Skin of body (tissue), 2 donors: ENCODE measurements around the gene TRPC4. TPM values are rescaled to one million over a fixed set of nuclear protein-coding genes. Genes with fewer than 3 reads are reported as not detected.

Source experiments
- DNase-seq: peaks from one replicate; lab custom pipeline; 2025; lab: John Stamatoyannopoulos, UW
- total RNA-seq: library from RNA; depleted of rRNA; stranded (reverse); fragments of >200 nt; gene quantifications from one replicate; pipeline ENCODE4 v1.2.3, GENCODE V29; 2014

TRPC4 gene
- total RNA-seq, 1 donor from 2014 or later: 0.69 TPM

DNA sequence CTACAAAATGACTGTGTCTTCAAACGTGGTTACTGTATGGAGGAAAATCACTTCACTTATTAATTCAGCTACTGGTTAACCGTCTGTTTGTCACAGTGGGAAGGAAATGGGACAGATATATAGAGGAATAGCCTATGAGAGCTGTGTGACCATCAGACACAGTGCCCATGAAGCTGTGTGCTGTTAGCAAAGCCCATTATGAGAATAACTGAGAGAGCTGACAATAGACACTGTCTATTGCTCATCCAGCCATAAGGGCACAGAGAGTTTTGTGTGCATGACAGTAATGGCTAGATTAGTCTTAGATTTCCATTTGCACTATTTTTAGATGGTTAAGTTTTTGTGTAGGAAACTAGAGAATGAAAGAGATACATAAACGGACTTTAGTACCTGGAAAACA lies 206.9 kb downstream of the TRPC4 start:
- DNase-seq: no peak

DNA sequence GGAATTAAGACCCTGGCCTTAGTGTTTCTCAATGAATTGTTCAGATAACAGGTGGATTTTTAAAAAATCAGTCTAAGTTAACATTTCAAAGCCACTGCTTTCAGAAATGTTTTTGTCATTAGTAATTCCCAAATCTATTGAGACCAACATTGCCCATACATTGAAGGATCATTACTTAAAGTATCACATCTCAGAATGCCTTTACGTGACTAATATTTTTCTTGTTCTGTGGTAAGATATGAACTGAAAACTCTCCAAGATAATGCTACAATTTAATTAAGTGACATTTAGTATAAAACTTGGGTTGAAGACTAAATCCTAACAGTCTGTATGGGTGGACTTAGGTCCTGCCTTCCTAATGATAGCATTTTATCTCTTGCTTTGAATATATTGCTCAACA lies 211.6 kb downstream of the TRPC4 start:
- DNase-seq: no peak

DNA sequence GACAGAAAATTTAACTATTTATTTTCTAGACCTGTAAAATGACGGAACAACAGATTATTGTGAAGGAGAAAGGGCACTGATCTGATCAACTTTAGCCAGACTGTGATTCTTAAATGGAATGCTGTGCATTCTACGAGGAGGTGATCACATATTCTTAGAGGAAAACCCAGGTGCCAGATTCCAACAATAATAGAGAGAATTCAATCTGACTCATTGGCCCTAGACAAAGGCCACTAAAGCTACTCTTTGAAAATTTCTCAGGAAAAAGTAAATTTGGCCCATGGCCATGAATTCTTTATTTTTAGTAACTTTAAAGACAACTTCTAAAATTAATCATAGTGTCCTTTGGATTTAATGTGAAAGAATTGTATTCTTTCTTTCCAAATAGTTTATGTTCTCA lies 212.4 kb downstream of the TRPC4 start:
- no peak for DNase-seq

DNA sequence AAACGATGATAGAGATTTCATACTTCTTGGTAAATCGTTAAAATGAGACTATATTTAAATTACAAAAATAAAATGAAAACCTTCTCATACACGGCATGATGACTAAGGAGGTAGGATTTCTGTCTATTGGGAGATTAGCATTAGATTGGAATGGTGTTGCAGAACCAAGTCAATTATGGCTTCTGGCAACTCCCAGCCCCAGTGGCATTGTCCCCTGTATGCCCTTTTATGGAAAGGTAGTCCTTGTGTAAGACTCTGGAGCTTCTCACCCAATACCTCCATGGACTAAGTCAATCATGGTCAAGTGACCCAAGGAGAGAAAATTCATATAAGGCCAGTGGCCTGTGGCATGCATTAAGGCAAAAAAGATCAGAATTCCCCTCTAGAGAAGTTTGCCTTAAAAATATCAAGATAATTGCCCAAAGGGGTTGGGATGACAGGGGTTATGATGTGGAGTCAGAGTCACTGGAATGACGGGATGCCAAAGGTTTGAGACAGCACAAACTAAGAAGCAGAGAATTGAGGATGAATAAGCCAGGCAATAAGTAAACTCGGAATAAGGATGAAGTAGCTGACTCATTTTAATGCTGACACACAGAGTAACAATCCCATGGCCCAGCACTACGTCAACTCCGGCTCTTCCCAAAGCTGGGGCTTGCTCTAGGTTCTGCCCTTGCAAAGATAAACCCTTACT lies 213.2 kb downstream of the TRPC4 start:
- no peak for DNase-seq

DNA sequence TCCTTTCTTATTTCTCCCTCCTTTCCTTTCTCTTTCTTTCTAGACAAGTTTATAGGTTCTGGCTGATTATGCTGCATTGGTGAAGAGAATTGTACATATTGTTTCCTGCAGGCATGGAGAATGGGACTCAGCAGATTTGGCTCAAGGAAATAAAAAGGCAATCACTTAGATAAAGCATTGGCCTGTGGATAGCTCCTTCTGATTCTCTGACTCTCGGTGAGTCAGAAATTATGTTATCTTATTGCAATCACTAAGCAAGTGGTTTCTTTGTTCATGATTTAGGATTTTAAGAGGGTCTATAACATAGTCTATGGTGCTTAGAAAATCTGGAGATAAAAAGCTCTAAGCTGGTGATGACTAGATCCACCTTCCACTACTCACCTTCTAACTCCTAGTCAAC lies 217.0 kb downstream of the TRPC4 start:
- no peak for DNase-seq

DNA sequence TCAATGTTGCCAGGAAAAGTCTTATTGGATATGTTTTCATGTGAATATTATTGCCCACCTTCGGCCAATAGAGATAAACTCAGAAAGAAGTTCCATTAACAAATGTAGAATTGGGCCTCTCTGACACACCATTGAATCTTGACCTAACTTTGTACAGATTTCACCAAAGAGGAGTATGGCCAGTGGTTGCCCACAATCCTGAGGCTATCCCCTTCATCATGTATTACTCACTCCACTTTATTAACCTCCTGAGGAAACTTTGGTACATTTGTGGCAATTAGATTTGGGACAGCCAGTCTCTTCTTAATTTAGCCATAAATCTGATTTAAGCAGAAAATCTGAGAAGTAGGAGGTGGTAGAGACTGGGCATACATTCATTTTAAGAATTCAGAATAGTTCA lies 217.7 kb downstream of the TRPC4 start:
- DNase-seq: no peak

DNA sequence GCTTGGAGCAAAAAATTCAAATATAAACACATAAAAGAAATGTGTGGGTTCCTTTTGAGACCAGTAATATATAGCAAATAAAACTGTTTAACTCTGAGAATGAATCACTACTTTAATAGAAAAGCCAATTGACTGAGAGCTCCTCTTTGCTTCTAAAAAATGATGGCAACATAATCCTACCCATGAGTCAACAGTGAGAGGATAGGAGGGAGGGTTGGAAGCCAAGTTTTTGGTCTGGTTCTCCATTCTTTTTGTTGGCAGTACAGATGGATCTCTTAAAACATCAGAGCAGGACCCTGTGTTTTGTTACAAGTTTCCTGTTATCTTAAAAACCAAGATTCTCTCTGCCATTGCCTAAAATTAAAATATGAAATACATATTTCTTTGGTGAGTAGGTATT lies 221.0 kb downstream of the TRPC4 start:
- DNase-seq: no peak

DNA sequence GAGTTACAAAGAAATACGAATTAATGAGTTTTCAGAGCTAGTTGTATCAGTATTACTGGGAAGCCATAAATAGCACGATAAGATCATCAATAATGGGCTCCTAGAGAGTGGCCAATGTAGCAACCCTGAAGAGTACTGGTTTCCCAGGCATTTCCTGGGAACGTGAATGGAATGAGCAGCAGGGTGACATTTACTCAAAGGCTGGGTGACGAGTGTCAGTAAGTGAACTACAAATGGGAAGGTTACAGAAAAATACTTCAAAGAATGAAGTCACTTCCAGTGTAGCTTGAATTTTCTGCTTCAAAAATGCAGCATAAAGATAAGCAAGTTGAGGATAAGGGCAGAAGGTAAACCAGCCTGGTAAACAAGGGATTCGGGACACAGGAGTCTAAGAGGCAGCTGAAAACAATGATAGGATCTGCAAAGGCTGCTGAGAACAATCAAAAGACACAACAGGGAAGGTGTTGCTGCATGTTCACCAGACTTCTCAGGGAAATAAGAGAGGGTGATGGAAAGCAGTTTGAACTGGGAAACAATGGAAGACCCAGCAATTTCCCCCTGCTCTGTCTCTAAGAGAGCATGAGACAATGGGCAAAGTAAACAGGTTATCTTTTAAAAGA lies 222.4 kb downstream of the TRPC4 start:
- no peak for DNase-seq

DNA sequence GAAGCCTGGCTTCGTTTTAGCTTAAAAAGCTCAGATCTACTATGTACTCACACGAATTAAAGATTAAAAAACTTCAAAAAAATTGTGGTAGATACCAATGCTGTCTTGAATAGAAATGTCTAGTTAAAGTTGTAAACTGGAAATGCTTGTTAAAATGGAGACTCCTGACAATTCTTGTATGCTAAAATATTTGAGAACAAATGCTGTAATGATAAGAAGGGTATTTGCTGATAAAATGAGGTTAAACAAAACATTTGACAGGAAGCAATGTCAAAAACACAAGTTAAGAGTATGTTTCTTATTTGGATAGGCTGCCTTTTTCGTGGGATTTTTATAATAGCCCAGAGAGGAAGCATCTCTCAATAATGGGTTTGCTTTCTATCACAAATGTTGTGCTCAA lies 223.0 kb downstream of the TRPC4 start:
- DNase-seq: no peak

DNA sequence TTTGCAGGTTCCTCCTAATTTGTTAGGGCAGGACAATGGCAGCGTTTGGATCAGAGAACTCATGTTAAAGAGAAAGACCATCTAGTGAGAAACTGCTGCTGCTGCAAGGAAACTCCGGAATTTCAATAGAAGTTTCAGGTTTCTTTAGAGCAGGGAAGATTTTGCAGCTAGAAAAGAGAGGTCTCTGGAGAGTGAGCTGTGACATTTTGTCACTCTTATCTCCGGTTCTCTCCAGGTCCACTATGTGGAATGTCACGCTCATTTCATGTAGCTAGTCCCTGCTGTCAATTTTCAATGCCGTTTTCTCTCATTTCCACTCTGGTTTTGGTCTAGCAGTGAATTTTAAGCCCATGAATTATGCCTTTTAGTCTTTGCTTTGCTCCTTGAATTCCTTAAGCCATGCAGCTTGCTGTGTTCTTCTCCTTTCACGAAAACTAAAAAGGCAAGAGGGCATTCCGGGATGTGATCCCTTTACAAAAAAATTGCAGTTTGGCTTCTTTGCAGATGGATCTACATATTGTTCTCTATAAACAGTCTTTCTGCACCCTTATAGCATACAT lies 224.3 kb downstream of the TRPC4 start:
- no peak for DNase-seq

DNA sequence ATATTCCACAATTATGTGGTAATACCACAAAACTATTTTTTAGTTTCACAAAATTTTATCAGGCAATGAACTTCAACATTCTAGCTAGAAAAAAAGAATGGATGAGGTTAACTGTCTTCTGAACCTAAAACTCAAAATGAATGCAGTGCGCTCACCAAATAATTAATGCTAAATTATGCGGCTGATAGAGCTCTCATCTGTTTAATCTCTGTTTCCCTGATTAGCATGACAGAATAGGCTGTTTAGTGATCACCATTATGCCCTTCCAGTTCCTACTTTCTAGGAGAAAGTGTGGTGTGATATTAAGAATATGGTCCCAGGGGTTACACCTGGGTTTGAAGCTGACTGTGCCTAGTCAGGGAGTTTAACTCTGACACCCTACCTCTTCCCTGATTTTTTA lies 228.2 kb downstream of the TRPC4 start:
- no peak for DNase-seq

DNA sequence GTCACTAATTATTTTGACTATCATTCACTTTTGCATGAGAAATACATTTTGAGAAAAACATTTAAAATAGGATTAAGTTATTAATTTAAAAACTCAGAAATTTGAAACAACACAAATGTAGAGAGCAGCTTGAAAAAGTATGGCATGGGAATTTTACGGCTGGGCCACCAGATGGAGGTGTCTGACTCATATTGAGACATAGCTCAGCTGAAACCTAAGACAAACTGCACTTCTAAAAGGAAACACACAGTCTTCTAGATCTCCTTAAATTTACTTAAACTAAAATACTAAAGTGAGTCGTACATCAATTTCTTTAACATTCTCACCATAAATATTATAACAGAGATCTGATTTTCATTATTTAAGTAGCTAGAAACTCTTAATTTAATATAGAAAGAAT lies 229.1 kb downstream of the TRPC4 start:
- no peak for DNase-seq

DNA sequence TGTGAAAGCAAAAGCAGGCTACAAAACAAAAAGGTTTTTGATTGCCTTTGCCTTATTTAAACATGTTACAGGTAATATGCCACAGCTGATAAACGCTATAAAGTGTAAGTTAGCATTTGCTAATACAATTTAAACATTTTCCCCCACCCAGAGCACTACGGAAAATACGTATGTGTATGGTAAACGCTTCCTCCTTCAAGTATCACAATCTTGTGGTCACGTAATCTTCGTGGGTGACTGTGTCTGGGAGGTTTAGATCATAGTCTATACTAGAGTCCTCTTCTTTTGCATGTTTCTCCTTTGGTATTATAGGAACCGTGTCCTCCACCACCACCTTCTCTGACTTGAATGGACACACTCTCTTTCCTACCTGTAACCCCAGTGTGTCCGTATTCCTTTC lies 232.9 kb downstream of the TRPC4 start:
- DNase-seq: no peak

DNA sequence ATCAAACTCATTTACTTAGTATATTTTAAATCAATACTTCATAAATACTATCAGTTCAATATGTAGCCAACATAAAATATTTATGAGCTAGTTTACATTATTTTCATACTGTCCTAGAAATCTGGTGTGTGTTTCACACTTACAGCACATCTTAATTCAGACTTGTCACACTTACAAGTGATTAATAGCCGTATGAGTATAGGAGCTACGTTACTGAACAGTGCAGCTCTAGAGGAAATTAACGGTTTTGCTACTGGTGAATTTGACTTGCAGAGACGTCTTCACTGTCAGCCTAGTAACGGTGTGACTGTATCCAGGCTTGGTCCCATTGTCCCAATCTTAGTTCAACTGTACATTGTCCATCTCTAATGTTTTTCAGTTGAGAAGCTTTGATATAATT lies 237.3 kb downstream of the TRPC4 start:
- no peak for DNase-seq

DNA sequence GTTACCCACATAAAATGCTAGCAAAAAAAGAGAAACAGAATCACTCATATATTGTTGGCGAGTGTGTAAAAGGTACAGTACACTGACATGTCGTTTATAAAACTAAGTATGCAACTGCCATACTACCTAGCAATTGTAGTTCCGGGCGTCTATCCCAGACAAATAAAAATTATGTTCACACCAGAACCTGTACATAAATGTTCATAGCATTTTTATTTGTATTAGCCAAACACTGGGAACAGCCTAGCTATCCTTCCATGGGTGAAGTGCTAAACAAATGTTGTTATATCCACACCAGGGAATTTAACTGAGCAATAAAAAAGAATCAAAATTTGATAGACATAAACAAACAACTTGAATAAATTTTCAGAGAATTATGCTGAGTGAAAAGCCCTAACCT lies 242.1 kb downstream of the TRPC4 start:
- no peak for DNase-seq

DNA sequence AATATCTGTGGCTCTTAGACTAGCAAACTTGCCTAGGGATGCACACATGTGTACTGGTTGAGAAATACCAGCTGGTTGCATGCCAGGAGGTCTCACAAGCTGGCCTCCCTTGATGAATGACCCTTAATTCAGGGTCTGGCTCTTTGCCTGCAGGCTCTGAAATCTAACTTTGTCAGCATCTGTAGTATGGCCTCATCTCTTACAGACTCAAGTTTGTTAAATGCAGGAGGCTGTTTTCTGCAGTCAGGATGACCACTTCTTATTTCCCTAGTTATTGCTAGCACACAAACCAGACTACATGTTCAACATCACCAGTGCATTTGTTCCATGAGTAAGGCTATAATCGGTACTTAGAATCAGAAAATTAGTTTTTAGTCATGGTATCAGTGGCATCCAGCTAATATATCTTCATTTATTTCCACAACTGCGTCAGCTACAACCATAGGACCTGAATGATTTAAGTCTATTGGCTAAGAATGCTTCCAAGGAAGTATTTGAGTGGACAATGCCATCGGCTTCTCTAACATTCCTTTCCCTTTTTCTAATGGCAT lies 247.7 kb downstream of the TRPC4 start:
- DNase-seq: no peak

DNA sequence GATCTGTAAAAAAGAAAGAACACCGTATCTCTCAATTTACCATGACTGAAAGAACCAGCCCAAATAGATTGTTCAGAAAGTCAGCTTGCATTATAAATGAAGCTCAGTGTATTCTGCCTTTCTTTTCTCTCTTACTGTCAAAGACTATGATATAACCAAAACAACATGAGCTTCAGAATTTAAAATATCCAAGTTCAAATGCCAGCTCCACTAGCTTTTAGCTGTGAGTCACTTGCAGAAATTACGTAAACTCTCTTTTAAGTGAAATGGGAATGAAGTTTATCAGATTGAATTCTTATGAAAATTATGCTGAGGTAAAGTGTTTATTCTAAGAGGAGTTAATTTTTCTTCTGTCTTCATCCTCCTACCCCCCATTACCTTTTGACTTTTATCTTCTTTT lies 251.0 kb downstream of the TRPC4 start:
- DNase-seq: no peak

DNA sequence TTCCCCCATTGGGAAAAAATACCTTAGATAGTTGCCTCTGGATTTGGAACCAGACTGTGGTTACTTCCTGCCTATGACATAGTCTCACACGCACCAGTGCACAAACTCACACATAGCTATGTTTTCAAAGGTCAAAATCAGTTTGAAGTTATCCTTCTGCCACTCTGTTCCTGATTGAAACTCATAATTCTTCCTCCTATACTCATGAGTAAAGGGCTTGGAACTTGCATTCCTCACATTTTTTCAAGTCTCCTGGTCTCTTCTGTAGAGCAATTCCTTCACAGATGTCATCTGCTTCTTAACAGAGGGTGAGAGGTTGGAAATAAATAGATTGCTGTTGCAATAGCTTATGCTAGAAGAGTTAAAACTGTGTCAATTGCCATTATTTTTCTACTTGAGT lies 252.4 kb downstream of the TRPC4 start:
- DNase-seq: no peak

DNA sequence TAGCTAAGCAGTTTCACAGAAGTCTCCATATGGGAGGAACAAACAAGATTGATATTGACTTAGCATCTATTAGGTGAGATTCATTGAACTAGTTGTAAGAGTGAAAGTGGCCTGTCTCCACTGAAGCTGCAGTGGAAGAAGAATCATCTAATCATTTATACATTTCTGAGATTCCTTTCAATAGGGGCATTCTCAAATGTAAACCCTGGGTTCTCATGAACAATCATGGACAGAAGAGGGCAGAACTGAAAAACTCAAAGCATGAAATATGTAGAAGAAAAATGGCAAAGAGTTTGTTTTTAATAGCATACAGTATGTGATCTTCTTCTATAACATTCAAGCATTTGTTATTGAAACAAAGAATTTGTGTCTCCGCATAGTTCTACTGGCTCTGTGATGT lies 253.4 kb downstream of the TRPC4 start:
- DNase-seq: no peak

DNA sequence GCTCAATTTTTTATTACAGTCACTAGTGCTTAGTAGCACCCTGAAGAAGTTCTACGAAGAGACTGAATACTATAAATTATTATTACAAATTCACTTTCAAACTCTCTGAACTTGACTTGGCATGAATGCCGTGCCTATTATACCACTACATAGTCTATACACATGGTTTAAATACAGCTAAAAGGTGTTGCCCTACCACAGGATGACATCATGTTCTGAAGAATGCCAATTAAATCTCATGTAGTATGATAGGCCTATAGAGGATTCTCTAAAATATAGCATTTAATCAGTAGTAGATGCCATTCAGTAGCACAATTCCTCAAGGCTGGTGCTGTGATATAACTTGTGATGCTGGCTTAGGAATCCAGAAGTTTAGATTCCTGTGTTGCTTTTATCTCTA lies 254.3 kb downstream of the TRPC4 start:
- DNase-seq: no peak

DNA sequence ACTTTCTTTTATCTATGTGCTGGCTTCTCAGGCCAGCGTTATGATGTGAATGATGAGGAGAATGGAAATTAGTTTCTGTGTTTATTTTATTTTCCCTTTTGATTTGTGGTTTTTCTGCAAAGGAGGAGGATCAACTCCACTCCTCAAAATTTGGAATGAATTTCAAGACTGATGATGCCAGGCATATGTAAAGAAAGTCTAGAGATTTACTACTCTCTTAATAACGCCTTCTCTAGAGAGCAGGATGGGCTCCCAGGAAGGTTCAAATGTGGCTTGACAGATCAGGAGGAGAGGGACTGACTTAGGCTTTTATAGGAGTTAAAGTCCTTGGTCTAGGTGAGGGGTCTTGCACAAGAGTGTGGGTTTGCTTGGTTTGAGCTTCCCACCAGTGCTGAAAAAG lies 255.9 kb downstream of the TRPC4 start:
- no peak for DNase-seq

DNA sequence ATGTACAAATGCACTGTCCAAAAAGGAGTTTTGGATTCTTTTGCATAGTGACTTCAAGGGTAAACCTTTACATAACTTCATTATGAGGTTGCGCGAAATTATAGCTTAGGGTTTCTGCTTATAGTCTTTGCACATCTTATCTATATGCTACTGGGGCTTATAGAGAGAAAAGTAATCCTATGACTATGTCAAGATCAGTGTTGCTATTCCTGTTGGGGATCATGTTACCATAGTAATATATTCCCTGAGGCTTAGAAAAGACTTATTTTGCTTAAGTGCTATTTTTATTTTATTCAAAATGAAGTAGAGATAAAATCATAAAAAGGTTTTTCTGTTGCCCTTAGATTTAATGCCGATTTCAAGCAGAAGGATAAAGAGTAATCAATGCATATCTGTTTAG lies 256.3 kb downstream of the TRPC4 start:
- DNase-seq: no peak

DNA sequence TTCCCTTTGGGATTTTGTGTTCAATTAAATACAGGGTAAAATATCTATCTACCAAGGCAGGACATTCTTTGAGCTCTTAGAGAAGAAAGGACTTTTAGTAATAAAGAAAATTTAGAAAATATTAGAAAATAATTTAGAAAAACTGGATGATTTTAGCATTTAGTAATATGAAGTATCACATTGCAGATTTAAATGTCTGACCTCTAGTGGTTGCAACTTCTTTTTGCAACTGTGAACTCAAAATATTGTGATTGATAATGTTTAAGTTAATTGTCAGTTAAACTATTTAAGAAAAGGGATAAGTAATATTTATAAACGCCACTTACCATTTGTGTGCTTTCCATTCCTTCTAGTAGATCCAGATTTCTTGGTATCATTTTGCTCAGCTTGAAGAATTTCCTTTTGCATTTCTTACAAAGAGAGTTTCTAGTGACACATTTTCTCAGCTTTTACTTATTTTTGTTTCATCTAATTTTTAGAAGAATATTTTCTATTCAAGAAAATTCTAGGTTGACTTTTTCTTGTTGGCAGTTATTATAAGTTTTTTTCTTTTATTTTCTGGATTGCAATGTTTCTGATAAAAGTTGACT lies 260.7 kb downstream of the TRPC4 start:
- DNase-seq: no peak
